ENCODE measurements around the gene NENF.
A peak's percentile ranks its signal among the peaks of the same experiment; 100 is the strongest.
"Not testable (repeated sequence)": the region's sequence is repeated elsewhere in the genome, so short reads cannot be mapped to it uniquely, and the experiment has no call there.

Gene NENF

DNA sequence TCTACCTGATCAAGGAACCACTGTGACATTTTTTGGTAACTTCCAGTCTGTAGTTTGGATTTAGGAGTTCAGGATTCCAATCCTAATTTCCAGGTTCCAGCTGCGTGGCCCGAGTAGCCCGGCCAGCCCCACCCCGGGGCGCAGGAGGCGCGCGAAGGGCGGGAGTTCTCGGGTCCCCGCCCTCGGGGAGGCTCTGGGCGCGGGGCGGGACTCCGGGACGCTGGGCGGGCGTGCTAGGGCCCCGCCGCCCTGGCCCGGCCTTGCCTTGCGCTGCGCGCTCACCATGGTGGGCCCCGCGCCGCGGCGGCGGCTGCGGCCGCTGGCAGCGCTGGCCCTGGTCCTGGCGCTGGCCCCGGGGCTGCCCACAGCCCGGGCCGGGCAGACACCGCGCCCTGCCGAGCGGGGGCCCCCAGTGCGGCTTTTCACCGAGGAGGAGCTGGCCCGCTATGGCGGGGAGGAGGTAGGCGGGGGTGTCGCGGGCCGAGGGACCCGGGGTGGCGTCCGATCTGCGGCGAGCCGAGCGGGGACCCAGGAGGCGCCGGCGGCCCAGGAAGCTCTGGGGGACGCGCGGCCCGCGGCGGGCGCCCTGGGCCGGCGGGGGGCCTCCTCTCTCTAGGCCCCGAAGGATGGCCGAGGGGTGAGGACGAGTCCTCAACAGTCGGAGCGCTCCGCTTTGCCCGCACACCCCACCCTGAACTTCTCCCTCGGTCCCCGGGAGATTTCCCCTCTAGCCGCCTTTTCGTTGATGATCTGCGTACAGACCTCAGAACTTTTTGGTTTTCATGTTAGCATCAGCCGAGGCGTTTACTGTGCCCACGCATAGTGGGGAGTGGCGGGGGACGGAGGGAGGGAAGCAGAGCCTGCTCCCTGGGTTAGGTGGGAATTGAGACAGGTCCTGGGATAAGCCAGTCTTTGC, at the start of gene NENF:
TSS of gene NENF (plus strand) at position 260 of the 916 bp plus-strand sequence. CDS start at position 284, 24 bp downstream.
- DNase-seq, result peak; percentile 78

DNA sequence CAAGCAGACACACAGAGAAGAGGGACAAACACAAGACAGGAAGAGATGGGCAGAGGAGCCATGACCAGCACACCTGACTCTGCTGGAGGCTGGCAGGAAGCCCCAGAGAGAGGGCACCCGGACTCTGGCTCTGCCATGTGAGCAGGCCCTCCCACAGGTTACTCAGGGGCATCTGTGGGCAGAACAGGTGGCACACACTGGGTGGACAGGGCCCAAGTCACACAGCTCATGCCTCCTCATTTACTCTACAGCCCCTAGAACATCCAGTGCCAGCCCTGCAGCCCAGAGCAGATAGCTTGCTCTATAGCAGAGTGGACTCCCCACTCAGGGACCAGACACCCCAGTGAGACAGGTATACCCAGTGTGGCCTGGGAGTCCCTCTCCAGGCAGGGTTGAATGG, 46.7 kb upstream of the NENF start:
- DNase-seq, result no peak

- DNase-seq, result no peak
Observed at GRCh38 chr1:212388985-212389716, 43.6 kb upstream of the NENF start.

DNA sequence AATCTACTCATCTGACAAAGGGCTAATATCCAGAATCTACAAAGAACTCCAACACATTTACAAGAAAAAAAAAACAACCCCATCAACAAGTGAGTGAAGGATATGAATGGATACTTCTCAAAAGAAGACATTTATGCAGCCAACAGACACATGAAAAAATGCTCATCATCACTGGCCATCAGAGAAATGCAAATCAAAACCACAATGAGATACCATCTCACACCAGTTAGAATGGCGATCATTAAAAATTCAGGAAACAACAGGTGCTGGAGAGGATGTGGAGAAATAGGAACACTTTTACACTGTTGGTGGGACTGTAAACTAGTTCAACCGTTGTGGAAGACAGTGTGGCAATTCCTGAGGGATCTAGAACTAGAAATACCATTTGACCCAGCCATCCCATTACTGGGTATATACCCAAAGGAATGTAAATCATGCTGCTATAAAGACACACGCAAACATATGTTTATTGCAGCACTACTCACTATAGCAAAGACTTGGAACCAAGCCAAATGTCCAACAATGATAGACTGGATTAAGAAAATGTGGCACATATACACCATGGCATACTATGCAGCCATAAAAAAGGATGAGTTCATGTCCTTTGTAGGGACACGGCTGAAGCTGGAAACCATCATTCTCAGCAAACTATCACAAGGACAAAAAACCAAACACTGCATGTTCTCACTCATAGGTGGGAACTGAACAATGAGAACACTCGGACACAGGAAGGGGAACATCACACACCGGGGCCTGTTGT, 36.9 kb upstream of the NENF start:
- not testable (repeated sequence) for DNase-seq

GRCh38 chr1:212396638-212397037, 36.1 kb upstream of the NENF start:
- DNase-seq, result no peak

DNA sequence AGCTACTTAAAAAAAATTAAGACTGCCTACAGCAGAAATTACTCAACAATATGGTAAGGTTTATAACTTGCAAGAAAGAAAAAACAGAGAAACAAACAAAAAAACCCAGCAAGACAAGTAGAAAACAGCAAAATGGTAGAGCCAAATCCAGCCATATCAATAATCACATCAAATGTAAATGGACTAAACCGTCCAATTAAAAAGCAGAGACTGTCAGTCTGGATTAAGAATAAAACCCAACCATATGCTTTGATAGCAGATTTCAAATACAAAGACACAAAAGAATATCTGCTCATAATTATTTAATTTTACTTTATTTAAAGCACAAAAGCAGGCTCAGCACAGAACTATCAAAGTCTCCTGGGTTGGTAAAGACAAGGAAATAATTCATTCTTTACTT, 35.5 kb upstream of the NENF start:
- no peak for DNase-seq

GRCh38 chr1:212401042-212401441, 31.7 kb upstream of the NENF start:
- DNase-seq, result no peak

DNA sequence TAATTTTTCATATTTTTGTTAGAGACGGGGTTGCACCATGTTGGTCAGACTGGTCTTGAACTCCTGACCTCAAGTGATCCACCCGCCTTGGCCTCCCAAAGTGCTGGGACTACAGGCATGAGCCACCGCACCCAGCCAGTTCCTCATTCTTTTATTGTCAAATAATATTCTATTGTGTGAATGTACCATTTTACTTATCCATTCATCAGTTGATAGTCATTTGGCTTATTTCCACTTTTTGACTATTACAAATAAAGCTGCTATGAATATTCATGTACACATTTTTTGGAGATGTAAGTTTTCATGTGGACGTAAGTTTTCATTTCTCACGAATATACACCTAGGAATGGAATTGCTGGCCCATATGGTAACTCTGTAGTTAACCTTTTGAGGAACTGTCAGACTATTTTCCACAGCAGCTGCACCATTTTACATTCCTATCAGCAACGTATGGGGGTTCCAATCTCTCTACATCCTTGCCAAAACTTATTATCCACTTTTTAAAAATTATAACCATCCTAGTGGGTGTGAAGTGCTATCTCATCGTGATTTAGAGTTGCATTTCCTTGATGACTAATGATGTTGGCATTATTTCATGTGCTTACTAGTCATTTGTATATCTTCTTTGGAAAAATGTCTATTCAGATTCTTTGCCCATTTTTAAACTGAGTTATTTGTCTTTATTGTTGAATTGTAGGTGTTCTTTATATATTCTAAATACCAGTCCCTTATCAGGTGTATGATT, 30.7 kb upstream of the NENF start:
- no peak for DNase-seq

DNA sequence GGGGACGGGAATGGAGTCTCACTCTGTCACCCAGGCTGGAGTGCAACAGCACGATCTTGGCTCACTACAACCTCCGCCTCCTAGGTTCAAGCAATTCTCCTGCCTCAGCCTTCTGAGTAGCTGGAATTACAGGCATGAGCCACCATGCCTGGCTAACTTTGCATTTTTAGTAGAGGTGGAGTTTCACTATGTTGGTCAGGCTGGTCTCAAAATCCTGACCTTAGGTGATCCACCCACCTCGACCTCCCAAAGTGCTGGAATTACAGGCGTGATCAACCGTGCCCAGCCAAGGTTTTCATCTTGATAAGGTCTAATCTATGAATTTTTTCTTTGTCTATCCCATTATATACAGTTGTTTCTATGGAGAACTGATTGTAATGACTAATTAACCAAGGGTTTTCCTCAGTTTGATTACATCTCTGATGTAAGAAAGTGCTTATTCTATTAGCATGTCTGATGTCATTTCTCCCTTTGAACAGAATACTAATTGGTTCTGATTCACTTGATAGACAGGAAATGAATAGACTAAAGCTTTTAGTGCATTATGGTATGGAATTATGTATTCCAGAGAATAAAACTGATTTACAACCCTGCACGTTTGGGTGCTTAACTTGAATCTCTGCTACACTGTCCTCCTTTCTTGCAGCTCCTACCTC, 29.9 kb upstream of the NENF start:
- no peak for DNase-seq

GRCh38 chr1:212410231-212410820, 22.4 kb upstream of the NENF start:
- no peak for DNase-seq

- no peak for DNase-seq
Observed at GRCh38 chr1:212412374-212412773, 20.3 kb upstream of the NENF start.

DNA sequence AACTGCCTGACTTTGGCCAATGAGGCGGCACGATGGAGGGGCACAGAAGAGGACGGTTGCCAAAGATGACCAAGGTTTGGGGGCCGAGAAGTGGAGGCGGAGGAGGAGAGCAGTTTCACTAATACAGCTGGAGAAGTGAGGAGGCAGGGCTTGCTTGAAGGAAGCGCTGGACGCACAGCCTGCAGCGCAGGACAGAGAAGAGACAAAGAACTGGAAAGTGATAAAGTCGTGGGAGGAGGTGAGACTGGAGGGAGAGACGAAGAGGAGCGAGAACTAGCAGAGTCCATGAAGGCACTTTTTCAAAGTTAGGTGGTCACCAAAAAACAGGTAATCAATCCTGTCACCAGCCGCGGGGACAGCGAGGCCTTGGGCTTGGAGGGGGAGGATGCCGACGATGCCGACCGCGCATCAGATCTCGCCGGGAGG, 18.8 kb upstream of the NENF start:
- no peak for DNase-seq

DNA sequence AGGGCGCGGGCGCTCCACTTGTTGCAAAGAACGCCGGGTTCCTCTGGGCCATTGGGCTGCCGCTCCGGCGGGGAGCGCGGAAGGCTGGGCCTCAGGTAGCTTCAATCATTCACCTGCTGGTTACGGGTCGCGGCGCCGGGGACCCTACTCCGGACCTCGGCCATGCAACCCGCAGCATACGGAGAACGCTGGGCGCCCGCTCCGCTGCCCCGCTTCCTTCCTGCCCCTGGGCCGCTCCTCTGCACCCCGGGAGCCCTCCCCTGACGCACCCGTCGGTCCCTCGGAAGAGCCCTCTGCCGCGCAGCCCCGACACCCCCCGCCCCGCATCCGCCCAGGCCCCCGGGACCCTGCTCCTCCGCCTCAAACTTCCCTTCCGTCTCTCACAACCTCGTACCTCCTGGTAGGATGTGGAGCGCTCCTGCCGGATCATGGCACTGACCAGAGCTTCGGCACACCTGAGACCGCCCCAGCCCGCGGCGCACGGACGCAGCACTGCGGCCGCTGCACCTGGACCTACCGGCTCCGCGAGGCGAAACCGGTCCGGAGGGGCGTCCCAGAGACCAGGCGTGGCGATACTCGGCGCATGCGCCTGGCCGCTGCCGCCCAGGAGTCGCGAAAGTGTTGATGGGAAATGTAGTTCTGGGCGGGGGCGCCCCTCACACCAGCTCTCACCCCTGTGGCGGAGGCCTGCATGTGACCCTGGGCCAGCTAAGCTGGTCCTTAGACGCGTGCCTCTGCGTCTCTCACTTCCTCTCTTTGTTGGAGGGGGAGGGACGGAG, 18.2 kb upstream of the NENF start, which contains the start of gene PACC1:
TSS of gene PACC1 (minus strand) at position 559 of the 779 bp plus-strand sequence. CDS start at position 430, 129 bp downstream.
- peak; percentile 80 for DNase-seq

GRCh38 chr1:212415107-212415841, 17.4 kb upstream of the NENF start:
- no peak for DNase-seq

- DNase-seq, result no peak
Observed at GRCh38 chr1:212421165-212421564, 11.6 kb upstream of the NENF start.

- no peak for DNase-seq
Observed at GRCh38 chr1:212423879-212424278, 8.8 kb upstream of the NENF start.

DNA sequence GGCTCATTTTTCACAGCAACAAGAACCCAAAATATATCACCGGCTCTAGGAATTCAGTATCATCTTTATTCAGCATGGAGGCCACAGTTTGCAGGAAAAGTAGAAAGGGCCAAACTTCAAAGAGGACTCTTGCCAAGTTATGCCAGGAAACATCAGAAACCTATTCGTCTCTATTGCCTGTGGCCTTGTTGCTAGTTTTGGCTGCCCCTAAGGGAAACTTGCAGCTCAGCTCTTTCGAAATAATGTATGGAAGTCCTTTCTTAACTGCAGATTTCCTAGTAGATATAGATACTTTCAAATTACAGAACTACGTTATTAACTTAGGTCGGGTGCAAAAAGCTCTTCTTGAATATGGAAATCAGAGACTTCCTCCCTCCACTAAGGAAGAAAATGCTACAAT, 4.2 kb upstream of the NENF start:
- DNase-seq, result no peak

GRCh38 chr1:212430416-212430815, 2.3 kb upstream of the NENF start:
- DNase-seq, result no peak

- no peak for DNase-seq
Observed at GRCh38 chr1:212430955-212431394, 1.7 kb upstream of the NENF start.

DNA sequence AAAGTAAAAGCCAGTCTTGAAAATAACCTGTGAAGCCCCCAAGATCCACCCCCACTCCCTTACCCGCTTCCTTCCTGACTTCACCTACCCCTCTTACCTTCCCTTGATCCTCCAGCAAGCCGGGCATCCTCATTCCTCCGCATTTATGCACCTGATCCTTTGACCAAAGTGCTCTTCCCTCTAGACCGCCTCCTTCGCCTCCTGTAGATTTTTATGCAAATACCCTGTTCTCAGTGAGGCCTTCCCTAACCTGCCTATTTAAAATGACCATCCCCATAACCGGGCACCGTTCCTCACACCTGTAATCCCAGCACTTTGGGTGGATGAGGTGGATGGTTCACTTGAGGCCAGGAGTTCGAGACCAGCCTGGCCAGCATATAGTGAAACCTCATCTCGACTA, 1.1 kb upstream of the NENF start:
- DNase-seq, result no peak

Measured in NCI-H2107 (cell line).